Epithelial cell of prostate (primary cell): Measurements from ENCODE around the gene DIS3L2.
"Not testable (repeated sequence)": the region's sequence is repeated elsewhere in the genome, so short reads cannot be mapped to it uniquely, and the experiment has no call there.

Experiments used
- DNase-seq: peaks from one replicate; pipeline ENCODE4 v3.0.0-alpha.2; 2011; ENCODE audit warnings: low read depth, low spot score
- H3K27ac ChIP-seq: fragments of 450-650 bp; 2 replicates; pipeline ENCODE4 v1.5.1; 2017; ENCODE audit warnings: mild to moderate bottlenecking

Gene DIS3L2

GRCh38 chr2:232351686-232352510 is 390.4 kb downstream of the DIS3L2 start:
- no peak for DNase-seq
- no peak overlapping the region for H3K27ac ChIP-seq

- no peak overlapping the region for H3K27ac ChIP-seq
Measured at GRCh38 chr2:232352511-232353091, 391.1 kb downstream of the DIS3L2 start.

GRCh38 chr2:232353096-232353495 is 391.6 kb downstream of the DIS3L2 start:
- H3K27ac ChIP-seq: no peak overlapping the region
- no peak for DNase-seq

More at GRCh38 chr2:232352511-232353091, 391.1 kb downstream of the DIS3L2 start:
- DNase-seq: no peak

GRCh38 chr2:232353660-232354059 is 392.1 kb downstream of the DIS3L2 start:
- no peak for DNase-seq
- H3K27ac ChIP-seq: no peak overlapping the region

GRCh38 chr2:232354069-232354468 is 392.6 kb downstream of the DIS3L2 start:
- H3K27ac ChIP-seq: no peak overlapping the region
- DNase-seq: no peak

GRCh38 chr2:232361646-232362045 is 400.1 kb downstream of the DIS3L2 start:
- no peak for DNase-seq
- H3K27ac ChIP-seq: no peak overlapping the region

GRCh38 chr2:232362174-232362900 is 400.8 kb downstream of the DIS3L2 start:
- no peak for DNase-seq
- no peak overlapping the region for H3K27ac ChIP-seq

GRCh38 chr2:232363064-232363783 is 401.7 kb downstream of the DIS3L2 start:
- not testable (repeated sequence) for DNase-seq, H3K27ac ChIP-seq

- no peak overlapping the region for H3K27ac ChIP-seq
- DNase-seq: no peak
Measured at GRCh38 chr2:232363784-232364615, 402.5 kb downstream of the DIS3L2 start.

GRCh38 chr2:232364806-232365594 is 403.5 kb downstream of the DIS3L2 start:
- H3K27ac ChIP-seq, DNase-seq: not testable (repeated sequence)

- DNase-seq: no peak
Measured at GRCh38 chr2:232365621-232366321, 404.3 kb downstream of the DIS3L2 start.

GRCh38 chr2:232366461-232366860 is 404.9 kb downstream of the DIS3L2 start:
- H3K27ac ChIP-seq, DNase-seq: not testable (repeated sequence)

More at GRCh38 chr2:232365621-232366321, 404.3 kb downstream of the DIS3L2 start:
- H3K27ac ChIP-seq: no peak overlapping the region

- DNase-seq: no peak
- no peak overlapping the region for H3K27ac ChIP-seq
Measured at GRCh38 chr2:232367016-232367415, 405.5 kb downstream of the DIS3L2 start.

- no peak overlapping the region for H3K27ac ChIP-seq
- no peak for DNase-seq
Measured at GRCh38 chr2:232367591-232368233, 406.2 kb downstream of the DIS3L2 start.

GRCh38 chr2:232368311-232368731 is 406.8 kb downstream of the DIS3L2 start:
- no peak overlapping the region for H3K27ac ChIP-seq
- no peak for DNase-seq

GRCh38 chr2:232369126-232369951 is 407.8 kb downstream of the DIS3L2 start:
- no peak for DNase-seq
- H3K27ac ChIP-seq: no peak overlapping the region

- H3K27ac ChIP-seq, DNase-seq: not testable (repeated sequence)
Measured at GRCh38 chr2:232370007-232370406, 408.5 kb downstream of the DIS3L2 start.
